Adrenal gland (tissue), 12 donors: Measurements from ENCODE around the gene DOHH. TPM values are rescaled to one million over a fixed set of nuclear protein-coding genes. Genes with fewer than 3 reads are reported as not detected.

Experiments
- DNase-seq, 7 donors: peaks; one replicate each; pipeline ENCODE4 v3.0.0-alpha.2; 2019 to 2020
- H3K27ac ChIP-seq, 5 donors: fragments of 200-600 bp; sonication (generic) in 4 of 5; 1 replicate in 3 of 5; 2 replicates in 2 of 5; pipeline versions ENCODE4 v1.5.1 to v1.8.0; 2016 to 2020; ENCODE audit warnings: mild to moderate bottlenecking in 1 of 5
- H3K27me3 ChIP-seq: fragments of 200-600 bp; 2 replicates; pipeline ENCODE4 v1.8.0; 2021
- H3K36me3 ChIP-seq, 2 donors: fragments of 200-600 bp; replicated peaks in 1 of 2; 1 replicate in 1 of 2; 2 replicates in 1 of 2; pipeline versions ENCODE4 v1.5.1 to v1.8.0; 2018 to 2022
- H3K4me1 ChIP-seq, 2 donors: fragments of 200-600 bp; replicated peaks in 1 of 2; 1 replicate in 1 of 2; 2 replicates in 1 of 2; pipeline versions ENCODE4 v1.5.1 to v1.8.0; 2018 to 2021
- H3K4me3 ChIP-seq, 4 donors: fragments of 200-600 bp; sonication (generic) in 3 of 4; one replicate each; pipeline ENCODE4 v1.5.1; 2016 to 2018
- H3K9me3 ChIP-seq, 3 donors: fragments of 200-600 bp; sonication (generic) in 1 of 3; replicated peaks in 1 of 3; 1 replicate in 2 of 3; 2 replicates in 1 of 3; pipeline versions ENCODE4 v1.5.1 to v1.8.0; 2016 to 2021
- POLR2A ChIP-seq, 2 donors: fragments of 450-650 bp; IDR thresholded peaks; one replicate each; pipeline ENCODE4 v1.6.1; 2017; ENCODE audit warnings: antibody characterized with exemption in 2 of 2, mild to moderate bottlenecking in 2 of 2, moderate library complexity in 1 of 2
- WGBS, 4 donors: extraction: QIAGEN DNeasy Blood & Tissue Kit in 2 of 4; methylation state at CpG; one replicate each; pipeline versions ENCODE4 v1.1.5 to v1.1.7; 2013 to 2017; 5-methylcytosine and 5-hydroxymethylcytosine counted together
- intact Hi-C, 2 donors: fragments of 100-400 bp; cut with DNase I; formaldehyde crosslinking; loops; one replicate each; pipeline versions ENCODE4 v1.14.1 to v1.15.0; 2022 to 2023
- polyA plus RNA-seq, 3 donors: library from polyadenylated mRNA; stranded (reverse); fragments of 200-250 nt in 2 of 3; fragments of 350-450 nt in 1 of 3; fragmentation: Illumina TruSeq in 1 of 3; extraction: RNeasy Lipid Tissue Mini Kit (QIAGEN cat#74804) in 1 of 3; gene quantifications; one replicate each; pipeline ENCODE4 v1.2.3, GENCODE V29; 2013 to 2014
- total RNA-seq, 9 donors: library from RNA; depleted of rRNA in 4 of 9; stranded (reverse); fragments of >200 nt in 4 of 9; fragments of 120-200 nt in 1 of 9; fragmentation: NEBNext Ultra II Directional in 1 of 9; extraction: Animal tissue kit (Norgen Biotek cat#: 25700) in 1 of 9; gene quantifications; one replicate each; pipeline versions ENCODE4 v1.1.0 to v1.2.4, GENCODE V29; 2013 to 2023
- TF ChIP-seq, protein P1 (sequence below), 6 experiments: fragments of 450-650 bp in 4 of 6; fragments of 200-600 bp in 2 of 6; sonication (generic) in 1 of 6; IDR thresholded peaks; 1 replicate in 5 of 6; 2 replicates in 1 of 6; pipeline versions ENCODE4 v1.5.1 to v1.8.0; 2016 to 2021; ENCODE audit warnings: antibody characterized with exemption in 6 of 6, mild to moderate bottlenecking in 2 of 6, moderate library complexity in 1 of 6
- donor health status: healthy with polysubstance abuse.
- donor health status: Bipolar disorder and iron deficiency.
- donor health status: DM: yes; HTN: yes; CAD: no.
- donor health status: DM: no; HTN: no; CAD: no.
- donor health status: DM: no; HTN: no; CAD: no.
- donor health status: DM: yes; HTN: yes; CAD: no.

Gene DOHH
- total and polyA plus RNA-seq, 12 donors, result 0.92 to 22.8 (median 13.8) TPM

DNA sequence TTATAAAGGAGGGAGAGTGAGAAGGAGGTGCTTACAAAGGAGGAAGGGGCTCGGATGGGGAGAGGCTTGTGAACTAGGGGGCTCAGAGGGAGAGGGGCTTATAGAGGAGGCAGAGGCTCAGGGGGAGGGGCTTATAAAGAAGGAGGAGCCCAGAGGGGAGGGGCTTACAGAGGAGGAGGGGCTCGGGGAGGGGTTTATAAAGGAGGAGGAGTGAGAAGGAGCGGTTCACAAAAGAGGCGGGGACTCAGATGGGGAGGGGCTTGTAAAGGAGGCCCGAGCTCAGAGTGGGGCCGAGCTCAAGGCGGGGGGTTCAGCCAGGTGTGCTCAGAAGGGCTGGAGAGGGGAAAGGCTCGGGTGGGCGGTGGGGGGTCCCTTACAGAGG lies 20.6 kb downstream of the DOHH start:
- no peak for TF ChIP-seq POLR2A (IDR thresholded peaks at IDR 0.05)
- TF ChIP-seq, protein P1, sequence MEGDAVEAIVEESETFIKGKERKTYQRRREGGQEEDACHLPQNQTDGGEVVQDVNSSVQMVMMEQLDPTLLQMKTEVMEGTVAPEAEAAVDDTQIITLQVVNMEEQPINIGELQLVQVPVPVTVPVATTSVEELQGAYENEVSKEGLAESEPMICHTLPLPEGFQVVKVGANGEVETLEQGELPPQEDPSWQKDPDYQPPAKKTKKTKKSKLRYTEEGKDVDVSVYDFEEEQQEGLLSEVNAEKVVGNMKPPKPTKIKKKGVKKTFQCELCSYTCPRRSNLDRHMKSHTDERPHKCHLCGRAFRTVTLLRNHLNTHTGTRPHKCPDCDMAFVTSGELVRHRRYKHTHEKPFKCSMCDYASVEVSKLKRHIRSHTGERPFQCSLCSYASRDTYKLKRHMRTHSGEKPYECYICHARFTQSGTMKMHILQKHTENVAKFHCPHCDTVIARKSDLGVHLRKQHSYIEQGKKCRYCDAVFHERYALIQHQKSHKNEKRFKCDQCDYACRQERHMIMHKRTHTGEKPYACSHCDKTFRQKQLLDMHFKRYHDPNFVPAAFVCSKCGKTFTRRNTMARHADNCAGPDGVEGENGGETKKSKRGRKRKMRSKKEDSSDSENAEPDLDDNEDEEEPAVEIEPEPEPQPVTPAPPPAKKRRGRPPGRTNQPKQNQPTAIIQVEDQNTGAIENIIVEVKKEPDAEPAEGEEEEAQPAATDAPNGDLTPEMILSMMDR (IDR thresholded peaks at IDR 0.05), result no peak
- 27 to 52% (median 43%) methylated on average over 9 of the region's 9 CpGs for WGBS, 4 donors
- H3K4me1 ChIP-seq, result no peaks in the 10 kb centered on the region
- no peak overlapping the region for H3K4me3 ChIP-seq
- DNase-seq, result no peak
- peaks cover 14% of the 10 kb centered on the region for H3K27me3 ChIP-seq
- H3K36me3 ChIP-seq, result no peaks in the 10 kb centered on the region
- H3K9me3 ChIP-seq, result no peaks in the 10 kb centered on the region
- intact Hi-C loops, result no loop called here
- H3K27ac ChIP-seq, result no peak overlapping the region

DNA sequence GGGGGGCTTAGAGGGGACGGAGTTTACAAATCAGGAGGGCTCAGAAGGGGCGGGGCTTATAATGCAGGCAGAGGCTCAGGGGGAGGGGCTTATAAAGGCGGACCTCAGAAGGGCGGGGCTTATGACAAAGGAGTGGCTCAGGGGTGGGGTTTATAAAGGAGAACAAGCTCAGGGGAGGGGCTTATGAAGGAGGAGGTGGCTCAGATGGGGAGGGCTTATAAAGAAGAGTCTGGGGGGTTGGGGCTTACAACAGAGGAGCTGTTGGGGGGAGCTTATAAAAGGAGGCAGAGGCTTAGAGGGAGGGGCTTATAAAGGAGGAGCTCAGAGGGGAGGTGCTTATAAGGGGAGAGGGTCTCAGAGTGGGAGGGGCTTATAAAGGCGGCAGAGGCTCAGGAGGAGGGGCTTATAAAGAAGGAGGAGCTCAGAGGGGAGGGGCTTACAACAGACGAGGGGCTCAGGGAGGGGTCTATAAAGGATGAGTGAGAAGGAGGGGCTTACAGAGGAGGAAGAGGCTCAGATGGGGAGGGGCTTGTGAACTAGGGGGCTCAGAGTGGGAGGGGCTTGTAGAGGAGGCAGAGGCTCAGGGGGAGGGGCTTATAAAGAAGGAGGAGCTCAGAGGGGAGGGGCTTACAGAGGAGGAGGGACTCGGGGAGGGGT lies 21.2 kb downstream of the DOHH start:
- 26 to 38% (median 33%) methylated on average over 7 of the region's 7 CpGs for WGBS, 4 donors
- intact Hi-C loops, result no loop called here
- DNase-seq, result no peak
- Histone ChIP-seq H3K36me3 (no peaks in the 10 kb centered on the region), H3K4me3 (no peak overlapping the region), H3K9me3 (no peaks in the 10 kb centered on the region), H3K4me1 (no peaks in the 10 kb centered on the region), H3K27ac (no peak overlapping the region), H3K27me3 (peaks cover 14% of the 10 kb centered on the region)
- TF ChIP-seq POLR2A (IDR thresholded peaks at IDR 0.05), result no peak
- TF ChIP-seq, protein P1 (IDR thresholded peaks at IDR 0.05), result no peak

DNA sequence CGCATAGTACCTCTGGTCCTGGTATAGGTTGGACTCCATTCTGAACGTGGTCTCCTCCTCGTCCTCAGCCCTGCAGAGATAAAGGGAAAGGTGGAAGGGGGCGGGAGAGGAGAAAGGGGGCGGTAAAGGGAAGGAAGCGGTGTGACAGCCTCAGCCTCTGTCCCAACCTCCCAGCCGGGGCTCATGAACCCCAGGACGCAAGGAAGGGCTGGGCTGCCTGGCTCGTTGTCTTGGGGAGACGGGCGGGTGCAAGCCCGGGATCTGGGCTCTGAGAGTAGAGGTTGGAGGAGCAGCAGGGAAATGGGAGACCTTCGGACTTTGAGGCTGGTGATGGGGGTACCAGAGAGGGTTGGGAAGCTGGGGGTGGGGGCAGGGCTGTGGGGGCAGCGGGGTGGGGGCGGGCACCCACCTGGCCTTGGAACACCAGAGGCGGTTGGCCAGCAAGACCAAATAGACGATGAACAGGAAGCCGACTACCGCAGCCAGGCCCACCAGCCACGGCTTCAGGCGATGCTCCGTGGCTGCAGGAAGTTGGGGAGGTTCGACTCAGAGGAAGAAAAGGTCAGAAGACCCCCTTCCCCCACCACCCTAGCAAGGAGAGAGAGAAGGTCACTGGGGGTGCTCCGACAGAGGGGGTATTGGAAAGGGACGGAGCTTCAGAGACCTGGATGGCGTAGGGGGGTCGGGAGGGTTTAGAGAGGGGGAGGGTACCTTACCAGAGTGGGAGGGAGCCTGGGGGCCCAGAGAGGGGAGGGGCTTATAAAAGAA lies 21.9 kb downstream of the DOHH start:
- intact Hi-C loops, result no loop called here
- WGBS, 4 donors, result 26 to 39% (median 28%) methylated on average over 22 to 27 of the region's 27 CpGs
- peaks cover 14% of the 10 kb centered on the region for H3K27me3 ChIP-seq
- TF ChIP-seq, protein P1 (IDR thresholded peaks at IDR 0.05), result no peak
- TF ChIP-seq POLR2A (IDR thresholded peaks at IDR 0.05), result no peak
- H3K4me3 ChIP-seq, result no peak overlapping the region
- H3K36me3 ChIP-seq, result no peaks in the 10 kb centered on the region
- no peak for DNase-seq
- H3K9me3 ChIP-seq, result no peaks in the 10 kb centered on the region
- H3K4me1 ChIP-seq, result no peaks in the 10 kb centered on the region
- no peak overlapping the region for H3K27ac ChIP-seq

DNA sequence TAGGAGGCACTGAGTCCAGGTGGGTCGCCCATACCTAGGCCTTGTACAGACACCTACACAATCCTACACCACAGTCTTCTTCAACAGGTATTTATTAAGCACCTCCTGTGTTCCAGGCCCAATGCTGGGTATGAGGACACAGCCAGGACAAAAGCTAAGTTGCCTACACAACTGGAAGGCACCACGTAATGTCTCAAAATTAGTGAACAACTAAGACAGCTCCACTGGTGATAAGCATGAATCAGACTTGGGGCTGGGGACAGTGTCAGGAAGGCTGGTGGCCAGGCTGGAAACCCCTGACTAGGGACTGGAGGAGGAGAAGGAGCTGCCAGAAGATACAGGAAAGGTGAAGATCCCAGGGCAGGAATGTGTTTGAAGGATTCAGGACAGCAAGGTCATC lies 22.5 kb downstream of the DOHH start:
- H3K4me1 ChIP-seq, result no peaks in the 10 kb centered on the region
- no peaks in the 10 kb centered on the region for H3K9me3 ChIP-seq
- no peak for DNase-seq
- WGBS, 4 donors, result 87 to 100% (median 89%) methylated on average over 2 of the region's 2 CpGs
- intact Hi-C loops, result no loop called here
- TF ChIP-seq POLR2A (IDR thresholded peaks at IDR 0.05), result no peak
- TF ChIP-seq, protein P1 (IDR thresholded peaks at IDR 0.05), result no peak
- H3K36me3 ChIP-seq, result no peaks in the 10 kb centered on the region
- no peak overlapping the region for H3K4me3 ChIP-seq
- H3K27ac ChIP-seq, result no peak overlapping the region
- peaks cover 9% of the 10 kb centered on the region for H3K27me3 ChIP-seq
